ENCODE measurements around the gene TBC1D8. TPM values are rescaled to one million over a fixed set of nuclear protein-coding genes. Genes with fewer than 3 reads are reported as not detected.

The TBC1D8 gene
- total and polyA plus RNA-seq, 4 donors = 10.4 to 38.6 (median 13.4) TPM

- Histone ChIP-seq H3K4me3 (ENCODE audit: low read depth in 1 of 3, low read length in 3 of 3) (no peak overlapping the region), H3K27me3 (ENCODE audit: control insufficient read depth in 4 of 4, insufficient read depth in 4 of 4, low read length in 3 of 4) (no peaks in the 10 kb centered on the region), H3K4me1 (ENCODE audit: control insufficient read depth in 4 of 4, insufficient read depth in 4 of 4, low read length in 3 of 4) (peaks cover 0 to 4% (median 0%) of the 10 kb centered on the region in 4 donors), H3K9me3 (ENCODE audit: control insufficient read depth in 4 of 4, low read length in 3 of 4) (no peaks in the 10 kb centered on the region), H3K27ac (ENCODE audit: low read depth in 1 of 2, low read length in 2 of 2) (no peak overlapping the region), H3K36me3 (ENCODE audit: control insufficient read depth in 4 of 4, insufficient read depth in 3 of 4, low read depth in 1 of 4, low read length in 3 of 4) (peaks cover 0 to 16% (median 1%) of the 10 kb centered on the region in 4 donors), H3K9ac (ENCODE audit: low read depth in 1 of 2, low read length in 2 of 2) (no peak overlapping the region)
- no peak for TF ChIP-seq MAX (IDR thresholded peaks at IDR 0.05)
- no peak for TF ChIP-seq NR2F2 (IDR thresholded peaks at IDR 0.05)
- TF ChIP-seq JUND (IDR thresholded peaks at IDR 0.05) = no peak
- no peak for TF ChIP-seq REST (IDR thresholded peaks at IDR 0.05)
- no peak for TF ChIP-seq YY1 (IDR thresholded peaks at IDR 0.05)
- TF ChIP-seq TAF1 (conservative IDR thresholded peaks at IDR 0.05) = no peak
- TF ChIP-seq RXRA (IDR thresholded peaks at IDR 0.05) = no peak
- TF ChIP-seq CTCF (IDR thresholded peaks at IDR 0.05; ENCODE audit: low read depth, low read length, missing input control) = no peak
- TF ChIP-seq EGR1 (IDR thresholded peaks at IDR 0.05; ENCODE audit: low read depth in 2 of 2) = no peak
- no peak for TF ChIP-seq ZBTB33 (IDR thresholded peaks at IDR 0.05)
- no peak for TF ChIP-seq HNF4G (IDR thresholded peaks at IDR 0.05)
- TF ChIP-seq SP1 (IDR thresholded peaks at IDR 0.05) = no peak
- TF ChIP-seq FOXA2 (IDR thresholded peaks at IDR 0.05) = no peak
- TF ChIP-seq GABPA (IDR thresholded peaks at IDR 0.05 in 1 of 2, conservative IDR thresholded peaks at IDR 0.05 in 1 of 2) = no peak
- TF ChIP-seq FOXA1 (IDR thresholded peaks at IDR 0.05) = no peak
- TF ChIP-seq RAD21 (IDR thresholded peaks at IDR 0.05) = no peak
- 94% methylated on average over 3 of the region's 3 CpGs for WGBS
- DNase-seq (ENCODE audit: low spot score) = no peak
Observed at GRCh38 chr2:100987536-100987935, 163.6 kb downstream of the TBC1D8 start.

- Histone ChIP-seq H3K4me3 (ENCODE audit: low read depth in 1 of 3, low read length in 3 of 3) (no peak overlapping the region), H3K36me3 (ENCODE audit: control insufficient read depth in 4 of 4, insufficient read depth in 3 of 4, low read depth in 1 of 4, low read length in 3 of 4) (peaks cover 0 to 20% (median 1%) of the 10 kb centered on the region in 4 donors), H3K9ac (ENCODE audit: low read depth in 1 of 2, low read length in 2 of 2) (no peak overlapping the region), H3K9me3 (ENCODE audit: control insufficient read depth in 4 of 4, low read length in 3 of 4) (no peaks in the 10 kb centered on the region), H3K27ac (ENCODE audit: low read depth in 1 of 2, low read length in 2 of 2) (no peak overlapping the region), H3K4me1 (ENCODE audit: control insufficient read depth in 4 of 4, insufficient read depth in 4 of 4, low read length in 3 of 4) (peaks cover 0 to 4% (median 0%) of the 10 kb centered on the region in 4 donors), H3K27me3 (ENCODE audit: control insufficient read depth in 4 of 4, insufficient read depth in 4 of 4, low read length in 3 of 4) (no peaks in the 10 kb centered on the region)
- 95% methylated on average over 11 of the region's 11 CpGs for WGBS
- DNase-seq (ENCODE audit: low spot score) = no peak
- TF ChIP-seq HNF4A (conservative IDR thresholded peaks at IDR 0.05) (no peak), RXRA (IDR thresholded peaks at IDR 0.05) (no peak), NR2F2 (IDR thresholded peaks at IDR 0.05) (no peak), YY1 (IDR thresholded peaks at IDR 0.05) (no peak), MAX (IDR thresholded peaks at IDR 0.05) (no peak), RAD21 (IDR thresholded peaks at IDR 0.05) (no peak), FOXA1 (IDR thresholded peaks at IDR 0.05) (no peak), EGR1 (IDR thresholded peaks at IDR 0.05; ENCODE audit: low read depth in 2 of 2) (no peak), HNF4G (IDR thresholded peaks at IDR 0.05) (no peak), REST (IDR thresholded peaks at IDR 0.05) (no peak), FOXA2 (IDR thresholded peaks at IDR 0.05) (no peak), ZBTB33 (IDR thresholded peaks at IDR 0.05) (no peak), GABPA (IDR thresholded peaks at IDR 0.05 in 1 of 2, conservative IDR thresholded peaks at IDR 0.05 in 1 of 2) (no peak)
Observed at GRCh38 chr2:100986157-100986556, 165.0 kb downstream of the TBC1D8 start.
